HG02973 (cell line): ENCODE results near the gene PTPN6.
"Not testable (repeated sequence)": the region's sequence is repeated elsewhere in the genome, so short reads cannot be mapped to it uniquely, and the experiment has no call there.

Experiments
- ATAC-seq: cut with Tn5 transposase; IDR thresholded peaks from one replicate; pipeline ENCODE4 v1.9.1; 2021; ENCODE audit warnings: moderate library complexity; ENCODE audit not compliant: unreplicated experiment

Gene PTPN6

DNA sequence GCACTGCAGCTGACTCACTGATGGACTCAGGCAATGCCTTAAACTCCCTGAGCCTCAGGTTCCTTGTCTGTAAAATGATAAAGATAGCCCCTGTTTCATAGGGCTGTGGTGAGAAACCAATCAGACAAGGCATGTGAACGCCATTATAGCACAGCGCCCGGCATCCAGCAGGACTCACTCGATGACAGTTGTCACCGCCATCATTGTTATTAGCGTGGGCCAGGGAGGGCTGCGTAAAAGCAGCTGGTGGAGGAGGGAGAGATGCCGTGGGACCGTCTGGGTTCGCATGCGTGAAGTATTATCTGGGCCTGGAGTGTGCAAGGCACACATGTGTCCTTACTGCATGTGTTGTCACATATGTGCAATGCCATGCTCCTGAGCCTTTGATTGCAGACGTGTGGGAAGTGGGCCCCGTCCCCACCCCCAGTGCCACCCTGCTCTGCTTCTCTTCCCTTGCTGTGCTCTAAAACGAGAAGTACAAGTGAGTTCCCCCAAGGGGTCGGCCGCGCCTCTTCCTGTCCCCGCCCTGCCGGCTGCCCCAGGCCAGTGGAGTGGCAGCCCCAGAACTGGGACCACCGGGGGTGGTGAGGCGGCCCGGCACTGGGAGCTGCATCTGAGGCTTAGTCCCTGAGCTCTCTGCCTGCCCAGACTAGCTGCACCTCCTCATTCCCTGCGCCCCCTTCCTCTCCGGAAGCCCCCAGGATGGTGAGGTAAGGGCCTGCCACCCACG lies at the start of gene PTPN6:
TSS of gene PTPN6 (plus strand) at position 546 of the 730 bp plus-strand sequence. CDS start at position 703, 157 bp downstream.
- no peak for ATAC-seq

DNA sequence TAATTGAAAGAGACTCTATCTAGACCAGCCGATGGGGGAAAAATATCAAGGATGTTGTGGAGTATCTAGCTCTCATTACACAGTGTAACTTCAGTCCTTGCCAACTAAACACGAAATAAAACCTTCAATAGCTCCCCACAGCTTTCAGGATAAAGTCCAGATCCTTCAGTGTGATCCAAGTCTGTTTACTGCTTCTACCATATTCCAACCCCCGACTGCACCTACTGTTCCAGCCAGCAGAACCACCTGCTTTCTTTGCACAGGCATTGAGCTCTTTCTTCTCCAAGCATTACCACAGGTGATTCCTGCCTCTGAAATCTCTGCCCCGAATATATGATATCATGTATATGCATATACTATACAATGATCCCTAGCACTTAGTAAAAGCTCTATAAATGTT lies 48.7 kb upstream of the PTPN6 start:
- ATAC-seq, result no peak

DNA sequence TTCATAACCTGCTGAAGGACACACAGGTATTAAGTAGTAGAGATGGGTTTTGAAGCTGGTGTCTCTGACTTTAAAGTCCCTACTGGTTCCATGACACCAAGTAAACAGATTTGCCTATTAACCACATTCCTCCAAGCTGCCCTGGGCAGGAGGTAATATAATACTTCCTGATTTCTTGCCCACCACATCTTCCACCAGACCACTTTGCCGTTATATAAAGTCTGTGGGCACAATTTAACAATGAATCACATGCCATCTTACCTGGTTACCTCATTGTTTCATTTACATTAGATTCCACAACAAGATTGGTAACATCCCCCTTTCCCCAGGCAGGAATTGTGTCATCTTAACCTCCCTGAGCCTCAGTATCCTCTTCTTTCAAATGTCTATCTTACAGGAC lies 47.4 kb upstream of the PTPN6 start:
- ATAC-seq, result no peak

DNA sequence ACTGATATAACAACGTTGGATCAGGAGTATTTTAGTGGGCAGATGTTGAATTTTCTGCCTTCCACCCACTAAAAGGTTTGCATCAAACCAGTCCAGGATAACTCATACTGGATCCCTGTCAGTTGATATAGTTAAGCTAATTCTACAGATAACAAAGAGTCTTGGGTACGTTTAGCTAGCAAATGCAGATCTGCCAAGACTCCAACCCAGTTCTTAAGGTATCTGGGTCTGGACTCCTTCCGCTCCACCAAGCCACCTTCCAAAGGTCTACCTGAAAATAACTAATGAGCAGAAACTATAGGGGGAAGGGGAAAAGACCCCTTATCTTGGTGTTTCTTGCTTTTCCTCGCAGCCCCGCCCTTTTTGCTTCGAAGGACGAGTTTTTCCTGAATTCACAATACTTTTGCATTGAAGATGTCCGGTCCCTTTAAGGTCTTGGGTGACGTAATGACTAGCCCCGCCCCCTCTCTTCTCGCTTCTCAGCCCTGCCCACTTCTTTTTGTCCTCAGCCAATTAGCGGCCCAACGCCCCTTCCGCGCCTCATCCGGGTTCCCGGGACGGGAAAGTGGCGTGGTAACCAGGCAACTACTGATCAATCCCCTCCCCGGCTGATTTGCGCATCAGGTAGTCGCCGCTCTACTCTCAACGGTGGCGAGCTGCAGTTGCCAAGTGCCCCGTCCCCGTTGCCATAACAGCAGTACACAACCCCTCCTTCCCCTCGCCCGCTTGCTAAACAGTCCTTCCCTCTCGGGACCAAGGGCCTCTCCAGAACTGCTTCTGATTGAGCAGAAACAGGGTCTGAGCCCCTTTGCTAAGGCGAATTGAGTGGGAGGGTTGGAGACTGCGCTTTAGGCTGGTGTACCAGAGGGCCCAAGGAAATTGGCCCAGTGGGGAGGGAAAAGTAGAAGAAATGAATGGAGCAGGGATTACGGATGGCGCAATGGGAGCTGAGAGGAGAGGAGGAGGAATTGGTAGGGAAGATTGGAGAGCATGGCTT lies 46.6 kb upstream of the PTPN6 start, which contains the start of gene LRRC23:
TSS of gene LRRC23 (plus strand) at position 543 of the 997 bp plus-strand sequence. CDS start 812 bp downstream, outside the sequence.
- ATAC-seq, result peak; percentile 84

DNA sequence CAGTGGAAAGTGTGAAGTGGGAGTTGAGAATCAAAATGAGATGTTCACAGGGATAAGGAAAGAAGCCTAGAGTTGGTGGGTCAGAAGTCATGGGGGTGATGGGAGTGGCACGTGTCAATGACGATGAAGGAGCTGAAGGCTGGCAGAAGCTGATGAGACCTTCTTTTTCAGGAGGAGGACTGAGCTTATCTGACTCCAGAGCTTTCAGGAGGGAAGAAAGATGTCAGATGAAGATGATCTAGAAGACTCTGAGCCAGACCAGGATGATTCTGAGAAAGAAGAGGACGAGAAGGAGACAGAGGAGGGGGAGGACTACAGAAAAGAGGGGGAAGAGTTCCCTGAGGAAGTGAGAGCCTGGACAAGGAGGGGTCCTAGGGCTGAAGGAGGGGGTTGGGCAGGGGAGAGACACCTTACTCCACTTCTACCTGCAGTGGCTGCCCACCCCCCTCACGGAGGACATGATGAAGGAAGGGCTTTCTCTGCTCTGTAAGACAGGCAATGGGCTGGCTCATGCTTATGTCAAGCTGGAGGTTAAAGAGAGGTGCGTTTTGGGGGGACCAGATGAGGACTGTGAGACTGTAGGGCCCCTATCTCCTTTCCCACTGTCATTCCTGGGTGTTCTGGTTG lies 45.6 kb upstream of the PTPN6 start:
- no peak for ATAC-seq

DNA sequence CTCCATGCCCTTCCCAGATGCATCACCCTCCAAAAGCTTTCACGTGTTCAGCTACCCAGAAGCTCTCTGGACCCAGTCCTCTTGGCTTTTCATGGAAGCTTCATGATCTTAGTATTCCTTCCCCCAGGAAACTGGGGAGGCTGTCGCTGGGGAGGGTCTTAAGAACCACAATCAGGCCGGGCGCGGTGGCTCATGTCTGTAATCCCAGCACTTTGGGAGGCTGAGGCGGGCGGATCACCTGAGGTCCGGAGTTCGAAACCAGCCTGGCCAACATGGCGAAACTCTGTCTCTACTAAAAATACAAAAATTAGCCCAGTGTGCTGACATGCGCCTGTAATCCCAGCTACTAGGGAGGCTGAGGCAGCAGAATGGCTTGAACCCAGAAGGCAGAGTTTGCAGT lies 43.0 kb upstream of the PTPN6 start:
- not testable (repeated sequence) for ATAC-seq

DNA sequence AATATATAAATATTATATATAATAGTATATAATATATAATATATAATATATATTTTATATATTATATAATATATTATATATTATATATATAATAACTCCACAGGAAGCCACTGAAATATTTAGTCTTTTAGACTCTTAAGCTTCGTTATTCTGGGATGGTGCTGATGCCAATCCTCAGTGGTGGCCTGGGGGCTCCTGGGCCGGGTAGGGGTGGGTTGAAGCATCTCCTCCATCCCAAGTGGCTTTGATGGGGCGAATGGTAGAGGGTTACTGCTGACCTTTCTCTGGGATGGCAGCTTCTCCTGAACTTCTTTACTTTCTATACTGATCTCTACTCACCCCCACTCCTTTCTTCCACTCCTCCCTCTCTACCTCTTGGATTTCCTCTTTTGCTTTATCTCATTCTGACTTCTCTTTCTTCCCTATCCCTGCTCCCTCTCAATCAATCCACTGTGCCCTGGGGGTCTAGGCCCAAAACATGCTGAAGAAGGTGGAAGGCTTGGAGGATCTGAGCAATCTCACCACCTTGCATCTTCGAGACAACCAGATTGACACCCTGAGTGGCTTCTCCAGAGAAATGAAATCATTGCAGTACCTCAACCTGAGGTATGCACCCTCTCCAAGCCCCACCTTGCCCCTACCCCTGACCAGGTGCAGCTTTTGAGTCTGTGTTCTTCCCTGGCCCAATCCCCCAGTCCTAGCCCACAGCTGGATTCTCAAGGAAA lies 41.6 kb upstream of the PTPN6 start:
- no peak for ATAC-seq

DNA sequence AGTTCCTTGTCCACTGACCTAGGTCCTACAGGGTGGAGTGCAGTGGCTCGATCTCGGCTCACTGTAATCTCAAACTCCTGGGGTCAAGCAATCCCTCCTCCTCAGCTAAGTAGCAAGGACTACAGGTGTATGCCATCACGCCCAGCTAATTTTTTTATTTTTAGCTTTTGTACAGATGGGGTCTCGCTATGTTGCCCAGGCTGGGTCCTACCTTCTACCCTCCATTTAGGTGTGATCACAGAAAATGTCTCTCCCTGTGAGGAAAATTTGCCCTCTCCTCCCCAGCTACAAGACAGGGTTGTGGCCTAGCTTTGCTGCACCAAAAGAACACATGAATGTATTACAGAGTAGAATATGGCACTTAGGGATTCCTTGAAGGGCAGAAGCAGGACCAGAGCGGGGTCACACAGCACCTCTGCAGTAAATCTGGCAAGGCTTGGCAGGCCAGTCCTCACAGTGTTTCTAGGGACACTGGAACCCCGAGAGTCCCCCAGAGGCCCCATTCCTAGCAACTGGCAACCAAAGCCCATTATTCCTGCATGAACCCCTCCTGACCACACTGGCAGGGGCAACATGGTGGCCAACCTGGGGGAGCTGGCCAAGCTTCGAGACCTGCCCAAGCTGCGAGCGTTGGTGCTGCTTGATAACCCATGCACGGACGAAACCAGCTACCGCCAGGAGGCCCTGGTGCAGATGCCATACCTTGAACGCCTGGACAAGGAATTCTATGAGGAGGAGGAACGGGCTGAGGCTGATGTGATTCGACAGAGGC lies 38.8 kb upstream of the PTPN6 start:
- no peak for ATAC-seq

DNA sequence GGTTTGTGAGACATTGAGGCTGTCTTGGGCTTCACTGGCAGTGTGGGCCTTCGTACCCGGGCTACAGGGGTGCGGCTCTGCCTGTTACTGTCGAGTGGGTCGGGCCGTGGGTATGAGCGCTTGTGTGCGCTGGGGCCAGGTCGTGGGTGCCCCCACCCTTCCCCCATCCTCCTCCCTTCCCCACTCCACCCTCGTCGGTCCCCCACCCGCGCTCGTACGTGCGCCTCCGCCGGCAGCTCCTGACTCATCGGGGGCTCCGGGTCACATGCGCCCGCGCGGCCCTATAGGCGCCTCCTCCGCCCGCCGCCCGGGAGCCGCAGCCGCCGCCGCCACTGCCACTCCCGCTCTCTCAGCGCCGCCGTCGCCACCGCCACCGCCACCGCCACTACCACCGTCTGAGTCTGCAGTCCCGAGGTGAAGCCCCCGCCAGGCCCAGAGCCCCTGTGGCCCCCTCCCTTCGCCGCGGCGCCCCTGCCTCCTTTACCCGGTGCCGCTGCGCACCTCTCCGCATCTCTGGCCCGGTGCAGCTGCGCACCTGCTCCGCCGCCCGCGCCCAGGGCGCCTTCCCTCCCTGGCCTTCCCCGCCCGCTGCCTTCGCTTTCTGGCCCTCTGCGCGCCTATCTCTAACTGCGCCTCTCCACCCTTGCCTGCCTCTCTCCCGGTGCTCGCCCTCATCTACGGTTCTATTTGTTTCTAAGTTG lies 36.8 kb upstream of the PTPN6 start, which contains the start of gene ENO2:
TSS of gene ENO2 (plus strand) at position 335 of the 701 bp plus-strand sequence. CDS start 1,253 bp downstream, outside the sequence.
- ATAC-seq, result peak; percentile 51

DNA sequence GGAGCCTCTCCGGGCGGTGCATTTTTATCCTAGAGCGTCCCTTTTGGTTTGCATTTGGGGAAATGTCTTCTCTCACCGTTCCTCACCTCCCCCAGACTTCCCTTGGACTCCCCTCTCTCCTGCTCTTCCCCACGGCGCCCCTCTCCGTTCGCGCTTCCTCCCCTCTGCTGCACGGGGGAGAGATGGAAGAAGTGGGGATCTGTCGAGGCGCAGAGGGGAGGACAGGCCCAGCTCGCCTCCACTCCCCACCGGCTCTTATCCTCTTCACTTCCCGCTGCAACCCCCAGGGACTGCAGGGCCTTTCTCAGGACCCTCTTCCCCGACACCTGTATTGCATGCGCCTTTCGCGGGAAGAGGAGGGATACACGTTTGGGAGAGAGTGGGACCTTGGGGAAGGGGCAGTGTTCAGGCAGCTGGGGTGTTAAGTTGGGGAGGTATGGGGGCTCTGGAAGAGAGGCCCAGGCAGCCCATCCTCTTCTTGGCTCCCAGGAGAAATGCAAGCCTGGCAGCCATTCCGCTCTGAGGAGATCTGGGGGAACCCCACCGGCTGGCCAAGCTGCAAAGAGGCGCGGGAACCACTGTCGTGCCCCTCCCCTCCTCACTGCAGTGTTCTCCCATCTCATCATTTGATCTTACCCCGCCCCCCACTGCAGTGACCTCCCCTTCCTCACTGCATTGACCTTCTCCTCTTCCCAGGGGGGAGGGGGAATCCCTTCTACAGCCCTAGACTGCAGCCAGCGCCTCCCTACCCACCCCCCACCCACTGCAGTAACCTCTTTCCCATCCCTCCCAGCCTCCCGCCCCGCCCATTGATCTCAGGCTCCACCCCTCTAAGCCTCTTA lies 36.0 kb upstream of the PTPN6 start:
- ATAC-seq, result no peak

DNA sequence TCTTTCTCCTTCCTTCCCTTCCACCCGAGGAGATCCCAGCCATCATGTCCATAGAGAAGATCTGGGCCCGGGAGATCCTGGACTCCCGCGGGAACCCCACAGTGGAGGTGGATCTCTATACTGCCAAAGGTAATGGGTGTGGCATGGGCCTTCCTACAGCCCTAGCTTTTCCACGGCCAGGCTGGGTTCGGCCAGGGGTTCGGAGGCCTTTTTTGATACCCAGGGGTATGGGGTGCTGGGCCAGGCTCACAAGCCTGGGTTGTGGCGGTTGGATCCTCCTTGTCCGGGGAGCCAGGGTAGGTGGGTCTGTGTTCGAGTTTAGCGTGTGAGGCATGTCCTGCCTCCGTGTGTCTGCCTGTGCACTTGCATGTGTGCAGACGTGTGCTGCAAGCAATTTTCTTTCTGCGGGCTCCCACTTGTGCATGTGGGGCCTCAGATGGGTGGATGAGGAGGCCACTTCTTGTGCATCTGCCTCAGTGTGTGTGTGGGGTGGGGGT lies 35.3 kb upstream of the PTPN6 start:
- no peak for ATAC-seq

DNA sequence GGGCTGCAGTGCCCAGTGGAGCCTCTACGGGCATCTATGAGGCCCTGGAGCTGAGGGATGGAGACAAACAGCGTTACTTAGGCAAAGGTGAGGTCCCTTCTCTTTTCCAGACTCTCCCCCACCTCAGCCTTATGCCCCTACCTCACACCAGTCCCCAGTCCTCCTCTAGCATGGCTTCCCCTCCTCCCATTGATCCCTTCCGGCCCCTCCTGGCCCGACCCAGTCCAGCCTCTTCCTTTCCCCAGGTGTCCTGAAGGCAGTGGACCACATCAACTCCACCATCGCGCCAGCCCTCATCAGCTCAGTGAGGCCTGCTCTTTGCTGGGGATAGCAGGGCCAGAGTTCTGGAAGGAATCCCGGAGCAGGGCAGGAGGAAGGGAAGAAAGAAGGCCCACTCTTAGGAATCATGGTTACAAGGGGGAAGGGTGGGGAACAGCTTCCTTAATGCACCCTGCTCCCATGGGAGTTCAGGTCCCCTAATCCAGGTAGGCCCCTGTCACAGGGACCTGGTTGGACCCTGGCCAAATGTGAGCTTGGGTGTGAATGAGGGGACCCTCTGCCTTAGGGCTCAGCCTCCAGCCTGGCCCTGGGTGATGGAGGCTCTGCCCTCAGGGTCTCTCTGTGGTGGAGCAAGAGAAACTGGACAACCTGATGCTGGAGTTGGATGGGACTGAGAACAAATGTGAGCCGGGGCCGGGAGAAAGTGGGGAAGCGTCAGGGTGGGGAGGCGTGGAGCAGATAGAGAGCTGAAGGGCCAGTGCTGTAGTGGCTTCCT lies 34.5 kb upstream of the PTPN6 start:
- ATAC-seq, result no peak

DNA sequence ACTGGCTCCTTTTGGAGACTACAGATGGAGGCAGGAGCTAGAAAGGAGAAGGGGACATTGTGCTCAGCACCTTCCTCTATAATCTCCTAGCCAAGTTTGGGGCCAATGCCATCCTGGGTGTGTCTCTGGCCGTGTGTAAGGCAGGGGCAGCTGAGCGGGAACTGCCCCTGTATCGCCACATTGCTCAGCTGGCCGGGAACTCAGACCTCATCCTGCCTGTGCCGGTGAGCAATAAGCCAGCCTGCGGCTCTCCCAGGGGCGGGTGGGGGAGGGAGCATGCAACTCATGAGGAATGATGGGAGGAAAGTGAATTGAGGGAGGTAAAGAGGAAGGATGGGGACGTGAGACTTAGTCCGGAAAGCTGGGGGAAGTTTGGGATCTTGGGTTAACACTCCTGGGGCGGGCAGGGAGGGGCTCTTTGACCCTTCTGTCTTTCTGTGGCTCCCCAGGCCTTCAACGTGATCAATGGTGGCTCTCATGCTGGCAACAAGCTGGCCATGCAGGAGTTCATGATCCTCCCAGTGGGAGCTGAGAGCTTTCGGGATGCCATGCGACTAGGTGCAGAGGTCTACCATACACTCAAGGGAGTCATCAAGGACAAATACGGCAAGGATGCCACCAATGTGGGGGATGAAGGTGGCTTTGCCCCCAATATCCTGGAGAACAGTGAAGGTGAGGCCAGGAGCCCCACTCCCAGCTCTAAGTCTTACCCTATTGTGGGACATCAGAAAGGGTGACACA lies 33.5 kb upstream of the PTPN6 start:
- ATAC-seq, result no peak

DNA sequence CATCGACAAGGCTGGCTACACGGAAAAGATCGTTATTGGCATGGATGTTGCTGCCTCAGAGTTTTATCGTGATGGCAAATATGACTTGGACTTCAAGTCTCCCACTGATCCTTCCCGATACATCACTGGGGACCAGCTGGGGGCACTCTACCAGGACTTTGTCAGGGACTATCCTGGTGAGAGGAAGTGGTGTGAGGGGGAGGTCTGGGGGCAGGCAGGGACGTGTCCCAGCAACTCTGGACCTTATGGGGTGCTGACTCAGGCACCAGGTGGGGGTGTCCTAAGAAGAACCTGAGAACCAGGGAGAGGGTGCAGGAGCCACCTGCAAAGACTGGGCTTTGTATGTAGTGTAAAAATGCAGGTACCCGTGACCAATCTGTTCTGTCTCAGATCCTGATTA lies 31.6 kb upstream of the PTPN6 start:
- ATAC-seq, result no peak

DNA sequence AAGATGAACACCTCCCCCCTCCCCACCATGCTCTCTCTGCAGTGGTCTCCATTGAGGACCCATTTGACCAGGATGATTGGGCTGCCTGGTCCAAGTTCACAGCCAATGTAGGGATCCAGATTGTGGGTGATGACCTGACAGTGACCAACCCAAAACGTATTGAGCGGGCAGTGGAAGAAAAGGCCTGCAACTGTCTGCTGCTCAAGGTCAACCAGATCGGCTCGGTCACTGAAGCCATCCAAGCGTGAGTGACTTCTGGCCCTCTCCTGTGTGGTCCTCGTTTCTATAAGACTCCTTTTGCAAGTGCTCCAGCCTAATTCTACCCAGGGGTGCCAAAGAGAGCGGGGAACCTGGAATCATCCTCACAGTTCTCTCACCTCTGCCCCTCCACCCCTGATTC lies 29.6 kb upstream of the PTPN6 start:
- no peak for ATAC-seq
